NCI-H2107 (cell line): ENCODE measurements around the gene TCHHL1.

Source experiments
- DNase-seq: peaks from one replicate; lab custom pipeline; 2025; lab: John Stamatoyannopoulos, UW

TCHHL1 gene

GRCh38 chr1:152089014-152089674 is at the start of gene TCHHL1:
TCHHL1 (minus strand) TSS chr1:152089064; CDS start chr1:152088143, 921 bp downstream.
- no peak for DNase-seq

GRCh38 chr1:152137215-152137614 is 48.4 kb upstream of the TCHHL1 start:
- no peak for DNase-seq

GRCh38 chr1:152130186-152130585 is 41.3 kb upstream of the TCHHL1 start:
- no peak for DNase-seq

GRCh38 chr1:152127673-152128072 is 38.8 kb upstream of the TCHHL1 start:
- no peak for DNase-seq

GRCh38 chr1:152125834-152126443 is 37.1 kb upstream of the TCHHL1 start:
- DNase-seq, result no peak

- no peak for DNase-seq
Observed at GRCh38 chr1:152118915-152119314, 30.1 kb upstream of the TCHHL1 start.

- no peak for DNase-seq
Observed at GRCh38 chr1:152115344-152115743, 26.5 kb upstream of the TCHHL1 start, which contains the start of gene TCHH. TCHH (minus strand) TSS chr1:152115444; CDS start chr1:152114080, 1,364 bp downstream.

GRCh38 chr1:152112885-152113432 is 24.1 kb upstream of the TCHHL1 start:
- DNase-seq, result no peak

GRCh38 chr1:152112101-152112884 is 23.4 kb upstream of the TCHHL1 start:
- no peak for DNase-seq

GRCh38 chr1:152111515-152111968 is 22.7 kb upstream of the TCHHL1 start:
- DNase-seq, result no peak

- DNase-seq, result no peak
Observed at GRCh38 chr1:152110860-152111514, 22.1 kb upstream of the TCHHL1 start.

- DNase-seq, result no peak
Observed at GRCh38 chr1:152110365-152110859, 21.5 kb upstream of the TCHHL1 start.

GRCh38 chr1:152109998-152110294 is 21.1 kb upstream of the TCHHL1 start:
- no peak for DNase-seq

- DNase-seq, result no peak
Observed at GRCh38 chr1:152109231-152109997, 20.6 kb upstream of the TCHHL1 start.

GRCh38 chr1:152108882-152109222 is 20.0 kb upstream of the TCHHL1 start:
- DNase-seq, result no peak

GRCh38 chr1:152107984-152108881 is 19.4 kb upstream of the TCHHL1 start:
- no peak for DNase-seq

GRCh38 chr1:152107031-152107983 is 18.4 kb upstream of the TCHHL1 start:
- DNase-seq, result no peak

- DNase-seq, result no peak
Observed at GRCh38 chr1:152104854-152105253, 16.0 kb upstream of the TCHHL1 start.

GRCh38 chr1:152096931-152097330 is 8.1 kb upstream of the TCHHL1 start:
- no peak for DNase-seq
